ENCODE results near the gene ZBTB16. TPM values are rescaled to one million over a fixed set of nuclear protein-coding genes. Genes with fewer than 3 reads are reported as not detected.

ZBTB16 gene
- total and polyA plus RNA-seq, 2 experiments from 2014 or later = 0.29 to 1.4 TPM

DNA sequence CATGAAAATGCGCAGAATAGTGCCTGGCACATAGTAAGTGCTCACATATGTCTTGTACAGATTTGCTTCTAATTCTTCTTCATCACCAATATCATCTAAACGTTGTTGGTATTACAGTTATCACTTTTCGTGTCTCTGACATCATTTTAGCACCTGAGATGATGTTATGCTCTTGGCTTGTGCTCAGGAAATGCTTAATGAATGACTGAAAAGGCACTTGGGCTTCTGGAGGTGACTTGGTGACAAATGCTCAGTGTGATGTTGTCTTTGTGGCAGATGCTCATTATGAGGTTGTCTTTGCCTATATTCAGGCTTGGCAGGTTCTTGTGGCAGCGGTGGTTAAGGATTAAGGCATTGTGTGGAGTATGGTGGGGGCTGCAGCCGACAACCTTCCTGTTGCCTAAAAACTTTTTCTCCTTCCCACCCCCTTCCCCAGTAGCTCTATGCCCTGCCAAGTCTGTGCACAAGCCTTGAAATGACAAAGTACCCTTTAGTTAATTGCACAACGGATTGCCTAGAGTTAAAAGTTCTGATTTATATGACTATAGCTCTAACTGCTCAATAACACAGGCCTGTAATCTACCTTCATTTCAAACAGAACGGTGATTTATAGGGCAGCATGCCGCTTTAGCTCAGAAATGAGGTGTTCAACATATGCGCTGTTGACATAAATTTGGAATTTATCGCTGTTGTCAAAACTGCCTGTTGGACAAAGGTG is 82.5 kb downstream of the ZBTB16 start:
- H3K4me1 ChIP-seq (ENCODE audit: insufficient read depth) = peaks cover 11% of the 10 kb centered on the region
- H3K27me3 Mint-ChIP-seq (ENCODE audit: insufficient read depth, low read depth, poor library complexity) = peaks cover 2% of the 10 kb centered on the region
- no peak overlapping the region for H2AFZ ChIP-seq
- H4K20me1 ChIP-seq (replicated peaks; ENCODE audit: insufficient read depth) = no peaks in the 10 kb centered on the region
- no peak overlapping the region for H3K27ac ChIP-seq (ENCODE audit: low read depth)
- H3K36me3 Mint-ChIP-seq (ENCODE audit: low read depth) = no peaks in the 10 kb centered on the region
- H3K4me2 ChIP-seq = no peak overlapping the region
- ATAC-seq (no peak), DNase-seq (ENCODE audit: low spot score) (no peak)
- H3K9me3 Mint-ChIP-seq = no peaks in the 10 kb centered on the region
- no peaks in the 10 kb centered on the region for H3F3A ChIP-seq (replicated peaks; ENCODE audit: low read depth)
- no peaks in the 10 kb centered on the region for H3K79me2 ChIP-seq (replicated peaks; ENCODE audit: insufficient read depth)
- no peak overlapping the region for H3K4me3 ChIP-seq
- H3K36me3 ChIP-seq (ENCODE audit: insufficient read depth) = no peaks in the 10 kb centered on the region
- no peak overlapping the region for H3K4me3 Mint-ChIP-seq
- H3K4me1 Mint-ChIP-seq = peaks cover 23% of the 10 kb centered on the region
- no peaks in the 10 kb centered on the region for H3K9me2 ChIP-seq (ENCODE audit: insufficient read depth)
- H3K27me3 ChIP-seq (ENCODE audit: insufficient read depth) = no peaks in the 10 kb centered on the region
- TF ChIP-seq ETS1 (IDR thresholded peaks at IDR 0.05) = no peak
- TF ChIP-seq ZNF331 (CRISPR knock-in tag; IDR thresholded peaks at IDR 0.05; ENCODE audit: low read depth) = no peak
- TF ChIP-seq NANOG (IDR thresholded peaks at IDR 0.05; ENCODE audit: borderline replicate concordance) = no peak
- no peak for TF ChIP-seq STAT1 (IDR thresholded peaks at IDR 0.05; ENCODE audit: unreplicated experiment)
- H3K27ac Mint-ChIP-seq = no peak overlapping the region

DNA sequence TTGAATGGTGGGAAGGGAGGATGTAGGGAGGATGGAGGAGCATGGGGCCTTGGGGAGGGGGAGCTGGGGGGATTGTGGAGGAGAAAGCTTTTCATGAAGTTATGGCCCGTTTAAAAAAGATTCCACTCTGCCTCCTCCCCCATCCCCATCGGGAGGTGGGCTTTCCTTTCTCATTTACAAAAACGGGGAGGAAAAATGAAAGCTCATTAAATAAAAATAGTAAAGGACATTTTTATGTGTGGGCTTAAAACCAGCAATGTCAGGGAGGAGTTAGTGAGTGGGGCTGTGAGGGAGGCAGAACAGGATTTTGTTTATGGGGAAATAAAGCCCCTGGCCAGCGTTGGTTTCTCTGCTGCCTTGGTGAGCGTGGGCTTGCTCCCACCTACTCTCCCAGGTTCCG is 83.2 kb downstream of the ZBTB16 start:
- no peak overlapping the region for H3K27ac Mint-ChIP-seq
- H3K4me1 Mint-ChIP-seq = peaks cover 23% of the 10 kb centered on the region
- Histone ChIP-seq H2AFZ (no peak overlapping the region; the same call in 1 of the 2 replicates), H4K20me1 (replicated peaks; ENCODE audit: insufficient read depth) (no peaks in the 10 kb centered on the region), H3K4me2 (no peak overlapping the region), H3K27ac (ENCODE audit: low read depth) (no peak overlapping the region), H3F3A (replicated peaks; ENCODE audit: low read depth) (no peaks in the 10 kb centered on the region), H3K27me3 (ENCODE audit: insufficient read depth) (no peaks in the 10 kb centered on the region), H3K79me2 (replicated peaks; ENCODE audit: insufficient read depth) (no peaks in the 10 kb centered on the region), H3K36me3 (ENCODE audit: insufficient read depth) (no peaks in the 10 kb centered on the region), H3K9me2 (ENCODE audit: insufficient read depth) (no peaks in the 10 kb centered on the region), H3K4me3 (no peak overlapping the region), H3K4me1 (ENCODE audit: insufficient read depth) (peaks cover 11% of the 10 kb centered on the region)
- peaks cover 2% of the 10 kb centered on the region for H3K27me3 Mint-ChIP-seq (ENCODE audit: insufficient read depth, low read depth, poor library complexity)
- H3K9me3 Mint-ChIP-seq = no peaks in the 10 kb centered on the region
- no peaks in the 10 kb centered on the region for H3K36me3 Mint-ChIP-seq (ENCODE audit: low read depth)
- DNase-seq (ENCODE audit: low spot score) (no peak), ATAC-seq (no peak)
- no peak overlapping the region for H3K4me3 Mint-ChIP-seq
- TF ChIP-seq CTCF (conservative IDR thresholded peaks at IDR 0.05; ENCODE audit: low read depth in 2 of 2) (no peak), ZNF331 (CRISPR knock-in tag; IDR thresholded peaks at IDR 0.05; ENCODE audit: low read depth) (no peak), ETS1 (IDR thresholded peaks at IDR 0.05) (no peak), POLR2AphosphoS5 (IDR thresholded peaks at IDR 0.05; ENCODE audit: low read depth) (no peak), JUNB (IDR thresholded peaks at IDR 0.05; ENCODE audit: unreplicated experiment) (no peak), EZH2 (IDR thresholded peaks at IDR 0.05; ENCODE audit: low read depth, unreplicated experiment) (no peak), CREB1 (CRISPR knock-in tag; IDR thresholded peaks at IDR 0.05; ENCODE audit: low read depth) (no peak)
- TF ChIP-seq, protein P1, sequence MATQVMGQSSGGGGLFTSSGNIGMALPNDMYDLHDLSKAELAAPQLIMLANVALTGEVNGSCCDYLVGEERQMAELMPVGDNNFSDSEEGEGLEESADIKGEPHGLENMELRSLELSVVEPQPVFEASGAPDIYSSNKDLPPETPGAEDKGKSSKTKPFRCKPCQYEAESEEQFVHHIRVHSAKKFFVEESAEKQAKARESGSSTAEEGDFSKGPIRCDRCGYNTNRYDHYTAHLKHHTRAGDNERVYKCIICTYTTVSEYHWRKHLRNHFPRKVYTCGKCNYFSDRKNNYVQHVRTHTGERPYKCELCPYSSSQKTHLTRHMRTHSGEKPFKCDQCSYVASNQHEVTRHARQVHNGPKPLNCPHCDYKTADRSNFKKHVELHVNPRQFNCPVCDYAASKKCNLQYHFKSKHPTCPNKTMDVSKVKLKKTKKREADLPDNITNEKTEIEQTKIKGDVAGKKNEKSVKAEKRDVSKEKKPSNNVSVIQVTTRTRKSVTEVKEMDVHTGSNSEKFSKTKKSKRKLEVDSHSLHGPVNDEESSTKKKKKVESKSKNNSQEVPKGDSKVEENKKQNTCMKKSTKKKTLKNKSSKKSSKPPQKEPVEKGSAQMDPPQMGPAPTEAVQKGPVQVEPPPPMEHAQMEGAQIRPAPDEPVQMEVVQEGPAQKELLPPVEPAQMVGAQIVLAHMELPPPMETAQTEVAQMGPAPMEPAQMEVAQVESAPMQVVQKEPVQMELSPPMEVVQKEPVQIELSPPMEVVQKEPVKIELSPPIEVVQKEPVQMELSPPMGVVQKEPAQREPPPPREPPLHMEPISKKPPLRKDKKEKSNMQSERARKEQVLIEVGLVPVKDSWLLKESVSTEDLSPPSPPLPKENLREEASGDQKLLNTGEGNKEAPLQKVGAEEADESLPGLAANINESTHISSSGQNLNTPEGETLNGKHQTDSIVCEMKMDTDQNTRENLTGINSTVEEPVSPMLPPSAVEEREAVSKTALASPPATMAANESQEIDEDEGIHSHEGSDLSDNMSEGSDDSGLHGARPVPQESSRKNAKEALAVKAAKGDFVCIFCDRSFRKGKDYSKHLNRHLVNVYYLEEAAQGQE (IDR thresholded peaks at IDR 0.05; ENCODE audit: unreplicated experiment) = no peak

Data from GM23338 (cell line).